GM12892 (cell line): Measurements from ENCODE around the gene TSEN2.

Experiments used
- POLR2A ChIP-seq: IDR thresholded peaks from 2 replicates; pipeline ENCODE4 v1.6.1; 2011; ENCODE audit warnings: low read depth, low read length, control low read depth
- POLR2AphosphoS5 ChIP-seq: IDR thresholded peaks from 2 replicates; pipeline ENCODE4 v1.6.1; 2011; ENCODE audit warnings: low read depth, low read length, control low read depth

DNA sequence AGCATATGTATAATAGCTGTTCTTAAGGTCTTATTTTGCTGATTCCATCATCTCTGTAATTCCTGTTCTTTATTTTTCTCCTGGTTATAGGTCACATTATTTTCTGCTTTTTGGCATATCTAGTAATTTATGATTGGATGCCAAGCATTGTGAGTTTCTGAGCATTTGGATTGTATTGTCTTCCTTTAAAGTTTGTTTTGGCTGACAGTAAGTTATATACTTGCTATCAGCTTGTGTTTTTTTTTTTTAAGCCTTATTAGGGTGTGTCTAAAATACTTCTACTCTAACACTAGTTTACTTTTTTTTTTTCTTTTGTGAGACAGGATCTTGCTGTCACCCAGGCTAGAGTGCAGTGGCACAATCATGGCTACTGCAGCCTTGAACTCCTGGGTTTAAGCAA, 82.7 kb downstream of the TSEN2 start:
- TF ChIP-seq POLR2AphosphoS5 (no peak), POLR2A (no peak)
